Daoy (cell line): ENCODE data around the gene SHB. TPM values are rescaled to one million over a fixed set of nuclear protein-coding genes. Genes with fewer than 3 reads are reported as not detected.

Source experiments
- DNase-seq: peaks from one replicate; pipeline ENCODE4 v3.0.0-alpha.2; 2015; ENCODE audit warnings: low read depth
- total RNA-seq: library from RNA; depleted of rRNA; stranded (reverse); fragments of >200 nt; shearing (Covaris generic); gene quantifications from 2 replicates; pipeline ENCODE4 v1.2.3, GENCODE V29; 2014

The SHB gene
- total RNA-seq, 1 experiment from 2014 or later, result 27.4 TPM

DNA sequence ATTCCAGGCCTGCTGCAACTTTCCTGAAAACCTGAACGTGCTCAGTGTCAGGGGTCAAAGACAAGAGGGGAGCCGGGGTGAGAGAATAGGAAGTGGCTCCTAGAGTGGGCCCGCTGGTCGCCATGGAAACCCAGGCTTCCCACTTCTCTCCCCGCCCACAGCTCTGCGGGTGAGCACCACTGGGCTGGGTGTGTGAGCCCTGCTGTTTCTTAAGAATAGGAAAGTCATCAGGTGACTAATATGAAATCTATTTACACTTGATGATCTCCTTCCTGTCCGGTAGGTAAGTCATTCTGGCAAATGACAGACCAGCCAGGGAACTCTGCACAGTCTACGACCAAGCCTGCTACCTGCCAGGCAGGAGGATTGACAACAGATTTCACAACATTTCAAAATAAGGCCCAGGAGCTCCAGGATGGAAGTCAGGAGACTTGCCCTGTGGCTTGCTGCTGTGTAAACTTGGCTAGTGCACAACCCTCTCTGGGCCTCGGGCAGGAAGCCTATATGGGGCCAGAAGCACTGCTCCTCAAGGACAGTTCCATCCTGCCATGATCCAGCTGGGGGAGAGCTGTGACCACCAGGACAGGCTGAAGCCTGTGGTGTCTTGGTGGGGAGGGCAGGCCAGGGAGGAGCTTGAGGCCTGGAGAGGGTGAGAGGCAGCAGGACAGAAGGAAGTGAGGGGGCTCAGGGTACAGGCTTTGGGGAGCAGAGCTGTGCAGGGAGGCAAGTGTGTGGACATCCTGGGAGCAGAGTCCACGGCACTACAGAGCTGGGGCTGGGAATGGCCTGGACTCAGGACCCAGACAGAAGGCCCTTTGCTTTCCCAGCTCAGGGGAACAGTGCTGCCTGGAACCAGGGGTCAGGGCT is 60.6 kb downstream of the SHB start:
- peak; percentile 97 for DNase-seq

DNA sequence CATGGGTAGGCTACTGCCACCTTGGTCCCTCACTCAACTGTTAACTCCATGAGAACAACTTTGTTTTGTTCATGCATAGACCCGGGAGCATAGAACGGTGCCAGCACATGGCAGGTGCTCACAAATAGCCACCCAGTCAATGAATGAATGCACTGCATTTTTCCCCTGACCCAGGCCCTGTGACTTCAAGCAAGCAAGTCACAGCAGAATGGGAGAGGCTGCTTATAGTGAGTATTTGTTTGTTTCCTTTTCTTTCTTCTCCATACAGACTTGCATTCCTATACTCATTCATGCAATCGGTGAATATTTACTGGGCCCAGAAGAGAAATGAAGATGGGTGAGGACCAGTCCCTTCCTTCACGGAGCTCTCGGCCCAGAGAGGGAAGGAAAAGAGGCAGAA is 62.0 kb downstream of the SHB start:
- DNase-seq, result no peak

- peak; percentile 62 for DNase-seq
Observed at GRCh38 chr9:38006163-38006562, 62.9 kb downstream of the SHB start.

GRCh38 chr9:38004809-38005560 is 64.0 kb downstream of the SHB start:
- DNase-seq, result peak; percentile 63

DNA sequence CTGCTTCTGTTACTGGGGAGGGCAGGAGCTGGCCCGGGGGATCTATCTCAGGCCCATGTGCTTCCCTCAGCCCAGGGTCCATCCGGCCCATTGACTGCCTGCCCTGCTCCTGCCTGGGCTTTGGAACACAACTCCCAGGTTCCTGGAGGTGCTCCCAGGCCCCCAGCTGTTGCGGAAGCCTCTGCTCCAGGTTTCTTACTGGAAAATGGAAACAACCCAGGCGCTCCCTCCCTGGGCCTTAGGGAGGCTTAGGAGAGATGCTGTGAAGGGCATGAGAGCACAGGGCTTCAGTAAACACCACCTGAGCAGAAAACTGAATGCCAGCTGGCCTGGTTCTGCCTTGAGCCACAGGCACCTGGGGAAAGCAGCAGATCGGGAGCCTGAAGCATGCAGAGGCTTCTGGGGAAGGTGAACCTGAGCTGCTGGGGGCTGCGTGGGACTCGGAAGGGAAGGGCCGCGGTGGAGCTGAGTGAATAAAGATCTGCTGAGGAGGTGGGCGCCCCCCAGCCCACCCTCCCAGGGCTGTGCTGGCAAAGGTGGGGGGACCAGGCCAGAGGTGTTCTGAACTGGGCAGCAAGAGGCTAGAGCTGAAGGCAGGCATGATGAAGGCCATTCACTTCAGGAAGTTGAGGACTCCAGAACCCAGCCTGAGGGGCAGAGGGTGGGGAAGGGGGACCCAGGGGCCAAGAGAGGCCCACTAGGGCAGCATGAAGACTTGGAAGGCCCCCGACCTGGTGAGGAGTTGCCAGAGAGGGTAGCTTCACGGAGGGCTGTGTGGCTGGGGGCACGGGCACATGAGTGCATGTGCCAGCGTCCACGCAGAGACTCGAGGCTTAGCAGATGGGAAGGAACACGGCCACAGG is 64.8 kb downstream of the SHB start:
- DNase-seq, result no peak

DNA sequence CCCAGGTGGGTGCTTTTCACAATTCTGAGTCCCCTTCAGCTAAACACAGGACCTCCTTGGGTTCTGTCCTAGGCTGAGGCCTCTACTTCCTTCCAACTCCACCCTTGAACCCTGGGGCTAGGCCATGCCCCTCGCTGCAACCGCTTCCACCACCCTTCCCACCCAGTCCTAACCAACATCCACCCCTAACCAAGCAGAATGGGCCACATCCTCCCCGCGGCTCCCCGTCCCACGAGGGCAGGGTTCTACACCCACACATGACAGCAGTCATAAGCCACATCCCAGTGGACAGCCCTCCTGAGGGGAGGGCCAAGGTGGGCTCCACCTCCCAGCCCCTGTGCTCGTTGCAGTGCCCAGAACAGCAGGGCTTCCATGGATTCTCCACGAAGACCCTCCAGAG is 65.8 kb downstream of the SHB start:
- no peak for DNase-seq

DNA sequence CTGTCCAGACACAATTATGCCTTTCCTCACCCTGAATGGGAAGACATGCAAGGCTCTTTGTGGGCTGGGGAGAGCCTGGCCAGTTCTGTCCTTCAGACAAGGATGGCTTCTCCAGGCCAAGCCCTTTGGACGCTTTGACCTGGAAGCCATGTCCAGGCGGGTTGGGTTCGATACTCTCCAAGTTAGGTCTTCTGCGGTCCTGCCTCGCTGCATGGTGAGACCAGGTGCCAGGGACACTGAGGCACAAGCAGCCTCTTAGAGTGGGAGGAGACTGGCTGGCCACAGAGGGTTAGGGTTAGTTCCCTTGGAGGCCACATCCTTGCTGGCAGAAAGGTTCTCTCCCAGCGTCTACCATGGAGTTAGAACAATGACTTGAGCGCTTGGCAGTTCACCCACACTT is 67.6 kb downstream of the SHB start:
- no peak for DNase-seq

- DNase-seq, result no peak
Observed at GRCh38 chr9:38000735-38001134, 68.3 kb downstream of the SHB start.

GRCh38 chr9:38000332-38000731 is 68.7 kb downstream of the SHB start:
- no peak for DNase-seq

GRCh38 chr9:37999588-38000189 is 69.3 kb downstream of the SHB start:
- DNase-seq, result peak; percentile 55

DNA sequence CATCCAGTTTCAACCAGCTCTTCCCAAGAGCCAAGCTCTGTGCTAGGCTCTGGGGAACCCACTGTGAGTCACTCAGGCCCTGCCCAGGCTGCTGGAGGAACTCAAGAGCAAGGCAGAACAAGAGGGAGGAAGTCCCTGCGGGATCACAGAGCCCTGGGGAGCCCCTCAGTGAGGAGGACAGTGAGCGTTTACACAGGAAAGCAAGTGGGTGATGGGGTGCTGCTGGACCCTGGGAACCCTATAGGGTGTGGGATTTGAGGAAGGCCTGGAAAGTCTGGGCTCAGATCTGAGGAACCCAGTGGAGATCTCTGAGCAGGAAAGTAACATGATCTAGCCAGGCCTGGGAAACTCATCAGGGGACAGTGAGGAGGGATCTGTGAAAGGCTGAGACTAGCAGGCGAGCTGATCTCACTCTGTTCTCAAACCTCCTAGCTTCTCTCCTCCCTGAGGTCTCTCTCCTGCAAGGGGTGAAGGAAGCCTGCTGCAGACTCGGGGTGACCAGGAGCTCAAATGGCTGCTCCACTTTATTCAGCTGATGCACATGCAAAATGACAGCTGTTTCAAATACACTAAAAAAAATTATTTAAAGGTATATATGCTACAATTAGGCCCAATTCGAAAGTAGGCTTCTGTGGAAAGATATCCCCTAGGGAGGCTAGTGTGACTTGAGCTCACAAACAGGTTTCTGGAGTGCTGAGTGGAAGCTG is 70.0 kb downstream of the SHB start:
- DNase-seq, result peak; percentile 64

DNA sequence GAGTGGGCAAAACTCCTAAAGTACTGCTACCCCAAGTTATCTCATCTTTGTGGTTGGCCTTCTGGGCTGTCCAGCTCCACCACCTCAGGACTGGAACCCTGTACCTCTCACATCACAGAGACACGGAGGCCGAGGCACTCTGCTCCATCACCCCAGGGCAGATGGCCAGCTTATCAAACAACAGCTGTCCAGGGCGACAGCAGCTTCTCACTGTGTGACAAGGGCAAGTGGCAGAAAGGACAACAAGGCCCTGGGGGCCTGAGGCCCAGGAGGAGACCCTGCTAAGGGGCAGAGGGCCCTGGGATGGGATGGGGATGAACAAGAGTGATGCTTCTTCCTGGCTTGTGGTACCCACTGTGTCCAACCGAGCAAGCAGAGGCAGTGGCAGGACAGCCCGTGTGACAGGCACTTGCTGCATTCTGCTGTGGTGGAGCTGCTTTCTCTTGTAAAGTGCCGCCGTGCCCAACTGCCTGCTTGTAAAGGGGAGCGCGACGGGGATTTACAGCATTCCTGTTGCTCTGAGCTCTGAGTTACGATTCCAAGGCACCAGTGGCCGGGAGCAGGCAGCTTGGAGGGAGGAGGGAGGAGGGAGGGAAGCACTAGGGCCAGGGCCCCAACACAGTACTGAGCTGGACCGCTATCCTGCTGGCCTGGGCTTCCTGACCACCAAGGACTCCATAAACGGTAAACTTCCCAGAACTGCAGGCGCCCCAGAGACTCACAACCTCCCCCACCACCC is 71.2 kb downstream of the SHB start:
- DNase-seq, result no peak

- no peak for DNase-seq
Observed at GRCh38 chr9:37996819-37997217, 72.2 kb downstream of the SHB start.

DNA sequence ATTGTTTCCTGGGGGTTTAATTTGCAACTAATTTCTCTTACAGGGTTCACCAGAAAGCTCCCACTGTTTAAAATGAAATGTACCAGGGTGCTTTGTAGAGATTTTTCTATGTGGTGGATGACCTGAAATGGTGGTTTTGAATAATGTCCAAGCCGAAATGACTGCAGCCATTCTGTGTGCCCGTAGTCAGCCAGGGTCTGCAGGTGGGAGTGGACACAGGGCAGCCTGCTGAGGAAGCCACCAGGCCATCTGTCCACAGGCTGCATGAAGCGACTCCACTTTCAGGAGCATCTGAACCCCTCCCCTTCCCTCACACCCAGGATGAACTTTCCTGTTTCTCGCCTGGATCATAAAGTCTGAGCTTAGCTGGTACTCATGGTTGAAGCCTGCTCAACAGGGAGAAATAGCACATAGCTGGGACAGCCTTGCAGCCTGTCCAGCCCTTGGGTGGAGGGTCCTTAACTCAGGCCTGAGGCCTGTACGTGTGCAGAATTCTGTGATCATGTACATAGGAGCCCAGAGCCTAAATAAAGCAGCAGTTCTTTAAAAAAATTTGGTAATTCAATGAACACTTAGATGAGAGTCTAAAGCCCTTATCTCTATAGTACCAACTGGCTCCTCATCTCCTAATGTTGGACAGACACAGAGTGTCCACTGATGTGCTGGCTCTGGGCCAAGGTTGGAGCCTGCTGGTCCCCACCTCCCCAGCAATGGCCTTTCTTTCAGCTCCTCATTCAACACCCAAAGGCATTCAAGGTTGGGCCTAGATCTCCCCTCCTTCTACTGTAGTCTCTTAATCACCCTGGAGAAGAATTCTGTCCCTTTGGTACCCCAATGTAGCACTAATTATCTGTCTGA is 72.8 kb downstream of the SHB start:
- no peak for DNase-seq

DNA sequence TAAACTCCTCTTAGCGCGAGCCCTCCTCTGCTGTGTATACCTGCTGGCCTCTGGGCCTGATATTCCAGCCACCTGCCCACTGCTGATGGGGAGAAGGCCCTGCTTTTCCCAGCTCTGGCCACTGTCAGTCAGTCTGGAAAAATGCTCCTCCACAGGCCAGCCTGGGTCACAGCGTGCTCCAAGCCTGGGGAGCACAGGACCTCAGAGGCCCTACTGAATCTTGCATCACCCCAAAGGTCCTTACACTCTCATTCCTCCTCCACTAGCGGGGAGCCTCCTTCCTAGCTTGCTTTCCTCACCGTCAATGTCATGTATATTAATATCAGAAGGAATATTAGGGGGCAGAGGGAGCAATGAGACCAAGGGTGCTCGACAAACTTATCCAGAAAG is 73.7 kb downstream of the SHB start:
- DNase-seq, result no peak

GRCh38 chr9:37994639-37995347 is 74.2 kb downstream of the SHB start:
- peak; percentile 77 for DNase-seq

- DNase-seq, result no peak
Observed at GRCh38 chr9:37992924-37993349, 76.1 kb downstream of the SHB start.

DNA sequence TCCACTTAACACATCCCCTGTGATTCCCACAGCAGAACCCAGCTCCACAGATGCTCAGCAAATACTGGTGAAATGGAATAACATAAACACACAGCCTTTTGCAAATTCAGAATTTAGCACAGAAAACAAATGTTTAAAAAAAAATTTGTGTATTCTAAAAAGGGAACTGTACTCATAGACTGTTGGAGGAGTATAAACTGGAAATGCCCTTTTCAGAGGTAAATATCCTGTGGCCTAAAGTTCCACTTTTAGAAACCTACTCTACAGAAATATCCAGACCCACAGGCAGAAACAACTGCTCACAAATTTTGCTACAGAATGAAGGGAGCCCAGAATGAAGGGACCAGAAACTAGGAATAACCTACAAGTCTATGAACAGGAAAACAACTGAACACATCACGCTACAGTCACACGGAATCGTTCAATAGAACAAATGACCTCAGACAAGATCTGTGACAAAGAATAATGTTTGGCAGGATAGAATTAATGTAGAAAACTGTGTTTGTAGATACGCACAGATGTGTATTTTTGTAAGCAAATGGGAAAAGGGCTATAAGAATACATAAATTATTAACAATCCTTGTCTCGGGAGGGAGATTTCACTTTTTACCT is 78.5 kb downstream of the SHB start:
- no peak for DNase-seq
